Measurements from ENCODE around the gene PODNL1. TPM values are rescaled to one million over a fixed set of nuclear protein-coding genes. Genes with fewer than 3 reads are reported as not detected.
A peak's percentile ranks its signal among the peaks of the same experiment; 100 is the strongest.

The PODNL1 gene
- total and polyA plus RNA-seq, 2 experiments from 2014 or later = 0.24 TPM; not detected in 1

DNA sequence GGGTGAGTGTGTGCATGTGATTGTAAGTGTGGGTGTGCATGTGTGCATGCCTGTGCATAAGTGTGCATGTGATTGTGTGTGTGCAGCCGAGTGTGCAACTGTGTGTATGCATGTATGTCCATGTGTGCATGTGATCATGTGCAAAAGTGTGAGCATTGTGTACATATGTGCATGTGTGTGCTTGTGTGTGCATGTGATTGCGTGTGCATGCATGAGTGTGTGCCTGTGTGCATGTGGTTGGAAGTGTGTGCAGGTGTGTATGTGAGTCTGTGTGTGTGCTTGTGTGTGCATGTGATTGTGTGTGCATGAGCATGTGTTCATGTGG lies 3.5 kb downstream of the PODNL1 start (continued):
- TF ChIP-seq, protein P1, sequence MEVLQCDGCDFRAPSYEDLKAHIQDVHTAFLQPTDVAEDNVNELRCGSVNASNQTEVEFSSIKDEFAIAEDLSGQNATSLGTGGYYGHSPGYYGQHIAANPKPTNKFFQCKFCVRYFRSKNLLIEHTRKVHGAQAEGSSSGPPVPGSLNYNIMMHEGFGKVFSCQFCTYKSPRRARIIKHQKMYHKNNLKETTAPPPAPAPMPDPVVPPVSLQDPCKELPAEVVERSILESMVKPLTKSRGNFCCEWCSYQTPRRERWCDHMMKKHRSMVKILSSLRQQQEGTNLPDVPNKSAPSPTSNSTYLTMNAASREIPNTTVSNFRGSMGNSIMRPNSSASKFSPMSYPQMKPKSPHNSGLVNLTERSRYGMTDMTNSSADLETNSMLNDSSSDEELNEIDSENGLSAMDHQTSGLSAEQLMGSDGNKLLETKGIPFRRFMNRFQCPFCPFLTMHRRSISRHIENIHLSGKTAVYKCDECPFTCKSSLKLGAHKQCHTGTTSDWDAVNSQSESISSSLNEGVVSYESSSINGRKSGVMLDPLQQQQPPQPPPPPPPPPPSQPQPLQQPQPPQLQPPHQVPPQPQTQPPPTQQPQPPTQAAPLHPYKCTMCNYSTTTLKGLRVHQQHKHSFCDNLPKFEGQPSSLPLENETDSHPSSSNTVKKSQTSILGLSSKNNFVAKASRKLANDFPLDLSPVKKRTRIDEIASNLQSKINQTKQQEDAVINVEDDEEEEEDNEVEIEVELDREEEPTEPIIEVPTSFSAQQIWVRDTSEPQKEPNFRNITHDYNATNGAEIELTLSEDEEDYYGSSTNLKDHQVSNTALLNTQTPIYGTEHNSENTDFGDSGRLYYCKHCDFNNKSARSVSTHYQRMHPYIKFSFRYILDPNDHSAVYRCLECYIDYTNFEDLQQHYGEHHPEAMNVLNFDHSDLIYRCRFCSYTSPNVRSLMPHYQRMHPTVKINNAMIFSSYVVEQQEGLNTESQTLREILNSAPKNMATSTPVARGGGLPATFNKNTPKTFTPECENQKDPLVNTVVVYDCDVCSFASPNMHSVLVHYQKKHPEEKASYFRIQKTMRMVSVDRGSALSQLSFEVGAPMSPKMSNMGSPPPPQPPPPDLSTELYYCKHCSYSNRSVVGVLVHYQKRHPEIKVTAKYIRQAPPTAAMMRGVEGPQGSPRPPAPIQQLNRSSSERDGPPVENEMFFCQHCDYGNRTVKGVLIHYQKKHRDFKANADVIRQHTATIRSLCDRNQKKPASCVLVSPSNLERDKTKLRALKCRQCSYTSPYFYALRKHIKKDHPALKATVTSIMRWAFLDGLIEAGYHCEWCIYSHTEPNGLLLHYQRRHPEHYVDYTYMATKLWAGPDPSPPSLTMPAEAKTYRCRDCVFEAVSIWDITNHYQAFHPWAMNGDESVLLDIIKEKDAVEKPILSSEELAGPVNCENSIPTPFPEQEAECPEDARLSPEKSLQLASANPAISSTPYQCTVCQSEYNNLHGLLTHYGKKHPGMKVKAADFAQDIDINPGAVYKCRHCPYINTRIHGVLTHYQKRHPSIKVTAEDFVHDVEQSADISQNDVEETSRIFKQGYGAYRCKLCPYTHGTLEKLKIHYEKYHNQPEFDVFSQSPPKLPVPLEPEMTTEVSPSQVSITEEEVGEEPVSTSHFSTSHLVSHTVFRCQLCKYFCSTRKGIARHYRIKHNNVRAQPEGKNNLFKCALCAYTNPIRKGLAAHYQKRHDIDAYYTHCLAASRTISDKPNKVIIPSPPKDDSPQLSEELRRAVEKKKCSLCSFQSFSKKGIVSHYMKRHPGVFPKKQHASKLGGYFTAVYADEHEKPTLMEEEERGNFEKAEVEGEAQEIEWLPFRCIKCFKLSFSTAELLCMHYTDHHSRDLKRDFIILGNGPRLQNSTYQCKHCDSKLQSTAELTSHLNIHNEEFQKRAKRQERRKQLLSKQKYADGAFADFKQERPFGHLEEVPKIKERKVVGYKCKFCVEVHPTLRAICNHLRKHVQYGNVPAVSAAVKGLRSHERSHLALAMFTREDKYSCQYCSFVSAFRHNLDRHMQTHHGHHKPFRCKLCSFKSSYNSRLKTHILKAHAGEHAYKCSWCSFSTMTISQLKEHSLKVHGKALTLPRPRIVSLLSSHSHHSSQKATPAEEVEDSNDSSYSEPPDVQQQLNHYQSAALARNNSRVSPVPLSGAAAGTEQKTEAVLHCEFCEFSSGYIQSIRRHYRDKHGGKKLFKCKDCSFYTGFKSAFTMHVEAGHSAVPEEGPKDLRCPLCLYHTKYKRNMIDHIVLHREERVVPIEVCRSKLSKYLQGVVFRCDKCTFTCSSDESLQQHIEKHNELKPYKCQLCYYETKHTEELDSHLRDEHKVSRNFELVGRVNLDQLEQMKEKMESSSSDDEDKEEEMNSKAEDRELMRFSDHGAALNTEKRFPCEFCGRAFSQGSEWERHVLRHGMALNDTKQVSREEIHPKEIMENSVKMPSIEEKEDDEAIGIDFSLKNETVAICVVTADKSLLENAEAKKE (CRISPR knock-in tag; IDR thresholded peaks at IDR 0.05) = no peak

DNA sequence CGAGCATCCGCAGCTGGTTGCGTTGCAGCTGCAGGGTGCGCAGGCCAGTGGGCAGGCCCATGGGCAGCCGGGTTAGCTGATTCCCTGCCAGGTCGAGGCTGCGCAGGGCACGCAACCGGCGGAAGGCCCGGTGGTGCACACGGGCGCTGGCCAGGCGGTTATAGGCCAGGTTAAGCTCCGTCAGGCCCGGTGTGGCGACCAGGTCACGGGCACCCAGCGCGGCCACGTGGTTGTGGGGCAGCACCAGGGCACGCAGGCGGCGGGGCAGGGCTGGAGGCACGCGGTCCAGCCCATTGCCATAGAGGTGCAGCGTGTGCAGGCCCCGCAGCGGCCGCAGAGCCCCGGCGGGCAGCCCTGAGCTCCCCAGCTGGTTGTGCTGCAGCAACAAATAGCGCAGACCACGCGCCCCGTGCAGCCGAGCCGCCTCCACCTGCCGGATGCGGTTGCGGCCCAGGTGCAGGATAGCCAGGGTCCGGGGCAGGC lies 5.3 kb downstream of the PODNL1 start:
- Histone ChIP-seq H3K4me2 (no peak overlapping the region), H3F3A (replicated peaks; ENCODE audit: low read depth) (peaks cover 15% of the 10 kb centered on the region), H3K36me3 (ENCODE audit: insufficient read depth) (no peaks in the 10 kb centered on the region), H3K27me3 (ENCODE audit: insufficient read depth) (no peaks in the 10 kb centered on the region), H3K79me2 (replicated peaks; ENCODE audit: insufficient read depth) (no peaks in the 10 kb centered on the region), H3K4me3 (no peak overlapping the region), H3K9me2 (ENCODE audit: insufficient read depth) (no peaks in the 10 kb centered on the region), H3K4me1 (ENCODE audit: insufficient read depth) (peaks cover 9% of the 10 kb centered on the region; the same call in 1 of the 2 replicates), H4K20me1 (replicated peaks; ENCODE audit: insufficient read depth) (no peaks in the 10 kb centered on the region; the same call in 1 of the 2 replicates), H3K27ac (ENCODE audit: low read depth) (no peak overlapping the region), H2AFZ (no peak overlapping the region)
- Mint-ChIP-seq H3K27me3 (ENCODE audit: insufficient read depth, low read depth, poor library complexity) (peaks cover 9% of the 10 kb centered on the region), H3K27ac (peak overlapping the region; percentile 13; the same call in 1 of the 2 replicates), H3K9me3 (no peaks in the 10 kb centered on the region; the same call in 2 of the 3 replicates), H3K4me1 (peaks cover 31% of the 10 kb centered on the region), H3K4me3 (no peak overlapping the region), H3K36me3 (ENCODE audit: low read depth) (peaks cover 6% of the 10 kb centered on the region)
- DNase-seq (ENCODE audit: low spot score) (peak; percentile 21), ATAC-seq (no peak)
- TF ChIP-seq CREB1 (CRISPR knock-in tag; IDR thresholded peaks at IDR 0.05; ENCODE audit: low read depth) (no peak), NANOG (IDR thresholded peaks at IDR 0.05; ENCODE audit: borderline replicate concordance) (no peak), EZH2phosphoT487 (IDR thresholded peaks at IDR 0.05; ENCODE audit: unreplicated experiment) (no peak), ZNF114 (CRISPR knock-in tag; IDR thresholded peaks at IDR 0.05) (no peak), EZH2 (IDR thresholded peaks at IDR 0.05; ENCODE audit: low read depth, unreplicated experiment) (no peak), STAT1 (IDR thresholded peaks at IDR 0.05; ENCODE audit: unreplicated experiment) (no peak)
- TF ChIP-seq, protein P2, sequence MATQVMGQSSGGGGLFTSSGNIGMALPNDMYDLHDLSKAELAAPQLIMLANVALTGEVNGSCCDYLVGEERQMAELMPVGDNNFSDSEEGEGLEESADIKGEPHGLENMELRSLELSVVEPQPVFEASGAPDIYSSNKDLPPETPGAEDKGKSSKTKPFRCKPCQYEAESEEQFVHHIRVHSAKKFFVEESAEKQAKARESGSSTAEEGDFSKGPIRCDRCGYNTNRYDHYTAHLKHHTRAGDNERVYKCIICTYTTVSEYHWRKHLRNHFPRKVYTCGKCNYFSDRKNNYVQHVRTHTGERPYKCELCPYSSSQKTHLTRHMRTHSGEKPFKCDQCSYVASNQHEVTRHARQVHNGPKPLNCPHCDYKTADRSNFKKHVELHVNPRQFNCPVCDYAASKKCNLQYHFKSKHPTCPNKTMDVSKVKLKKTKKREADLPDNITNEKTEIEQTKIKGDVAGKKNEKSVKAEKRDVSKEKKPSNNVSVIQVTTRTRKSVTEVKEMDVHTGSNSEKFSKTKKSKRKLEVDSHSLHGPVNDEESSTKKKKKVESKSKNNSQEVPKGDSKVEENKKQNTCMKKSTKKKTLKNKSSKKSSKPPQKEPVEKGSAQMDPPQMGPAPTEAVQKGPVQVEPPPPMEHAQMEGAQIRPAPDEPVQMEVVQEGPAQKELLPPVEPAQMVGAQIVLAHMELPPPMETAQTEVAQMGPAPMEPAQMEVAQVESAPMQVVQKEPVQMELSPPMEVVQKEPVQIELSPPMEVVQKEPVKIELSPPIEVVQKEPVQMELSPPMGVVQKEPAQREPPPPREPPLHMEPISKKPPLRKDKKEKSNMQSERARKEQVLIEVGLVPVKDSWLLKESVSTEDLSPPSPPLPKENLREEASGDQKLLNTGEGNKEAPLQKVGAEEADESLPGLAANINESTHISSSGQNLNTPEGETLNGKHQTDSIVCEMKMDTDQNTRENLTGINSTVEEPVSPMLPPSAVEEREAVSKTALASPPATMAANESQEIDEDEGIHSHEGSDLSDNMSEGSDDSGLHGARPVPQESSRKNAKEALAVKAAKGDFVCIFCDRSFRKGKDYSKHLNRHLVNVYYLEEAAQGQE (IDR thresholded peaks at IDR 0.05; ENCODE audit: unreplicated experiment) = no peak
- TF ChIP-seq, protein P3, sequence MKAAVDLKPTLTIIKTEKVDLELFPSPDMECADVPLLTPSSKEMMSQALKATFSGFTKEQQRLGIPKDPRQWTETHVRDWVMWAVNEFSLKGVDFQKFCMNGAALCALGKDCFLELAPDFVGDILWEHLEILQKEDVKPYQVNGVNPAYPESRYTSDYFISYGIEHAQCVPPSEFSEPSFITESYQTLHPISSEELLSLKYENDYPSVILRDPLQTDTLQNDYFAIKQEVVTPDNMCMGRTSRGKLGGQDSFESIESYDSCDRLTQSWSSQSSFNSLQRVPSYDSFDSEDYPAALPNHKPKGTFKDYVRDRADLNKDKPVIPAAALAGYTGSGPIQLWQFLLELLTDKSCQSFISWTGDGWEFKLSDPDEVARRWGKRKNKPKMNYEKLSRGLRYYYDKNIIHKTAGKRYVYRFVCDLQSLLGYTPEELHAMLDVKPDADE (IDR thresholded peaks at IDR 0.05) = no peak
- TF ChIP-seq, protein P4, sequence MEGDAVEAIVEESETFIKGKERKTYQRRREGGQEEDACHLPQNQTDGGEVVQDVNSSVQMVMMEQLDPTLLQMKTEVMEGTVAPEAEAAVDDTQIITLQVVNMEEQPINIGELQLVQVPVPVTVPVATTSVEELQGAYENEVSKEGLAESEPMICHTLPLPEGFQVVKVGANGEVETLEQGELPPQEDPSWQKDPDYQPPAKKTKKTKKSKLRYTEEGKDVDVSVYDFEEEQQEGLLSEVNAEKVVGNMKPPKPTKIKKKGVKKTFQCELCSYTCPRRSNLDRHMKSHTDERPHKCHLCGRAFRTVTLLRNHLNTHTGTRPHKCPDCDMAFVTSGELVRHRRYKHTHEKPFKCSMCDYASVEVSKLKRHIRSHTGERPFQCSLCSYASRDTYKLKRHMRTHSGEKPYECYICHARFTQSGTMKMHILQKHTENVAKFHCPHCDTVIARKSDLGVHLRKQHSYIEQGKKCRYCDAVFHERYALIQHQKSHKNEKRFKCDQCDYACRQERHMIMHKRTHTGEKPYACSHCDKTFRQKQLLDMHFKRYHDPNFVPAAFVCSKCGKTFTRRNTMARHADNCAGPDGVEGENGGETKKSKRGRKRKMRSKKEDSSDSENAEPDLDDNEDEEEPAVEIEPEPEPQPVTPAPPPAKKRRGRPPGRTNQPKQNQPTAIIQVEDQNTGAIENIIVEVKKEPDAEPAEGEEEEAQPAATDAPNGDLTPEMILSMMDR (conservative IDR thresholded peaks at IDR 0.05; ENCODE audit: low read depth in 2 of 2) = no peak
